Uterus (tissue), 4 donors: ENCODE measurements around the gene FCHSD2. TPM values are rescaled to one million over a fixed set of nuclear protein-coding genes. Genes with fewer than 3 reads are reported as not detected.
A peak's percentile ranks its signal among the peaks of the same experiment; 100 is the strongest.

Experiments
- DNase-seq, 2 donors: peaks; one replicate each; pipeline ENCODE4 v3.0.0-alpha.2; 2019 to 2020
- H3K27ac ChIP-seq, 2 donors: fragments of 200-600 bp; sonication (generic); 1 replicate in 1 of 2; 2 replicates in 1 of 2; pipeline ENCODE4 v1.5.1; 2016 to 2018
- H3K27me3 ChIP-seq, 2 donors: fragments of 200-600 bp; sonication (generic); one replicate each; pipeline ENCODE4 v1.5.1; 2018 to 2019; ENCODE audit warnings: control low read depth in 1 of 2
- H3K36me3 ChIP-seq, 2 donors: fragments of 200-600 bp; sonication (generic); one replicate each; pipeline ENCODE4 v1.5.1; 2019; ENCODE audit warnings: control low read depth in 1 of 2
- H3K4me1 ChIP-seq, 2 donors: fragments of 200-600 bp; sonication (generic); one replicate each; pipeline ENCODE4 v1.5.1; 2018 to 2019; ENCODE audit warnings: control low read depth in 1 of 2
- H3K4me3 ChIP-seq, 2 donors: fragments of 200-600 bp; sonication (generic); 1 replicate in 1 of 2; 2 replicates in 1 of 2; pipeline ENCODE4 v1.5.1; 2018 to 2019; ENCODE audit warnings: mild to moderate bottlenecking in 1 of 2
- H3K9me3 ChIP-seq, 2 donors: fragments of 200-600 bp; sonication (generic); one replicate each; pipeline ENCODE4 v1.5.1; 2019; ENCODE audit warnings: control low read depth in 1 of 2
- POLR2A ChIP-seq, 2 donors: fragments of 450-650 bp; IDR thresholded peaks; one replicate each; pipeline ENCODE4 v1.6.1; 2016; ENCODE audit warnings: antibody characterized with exemption in 2 of 2, mild to moderate bottlenecking in 1 of 2, moderate library complexity in 1 of 2
- intact Hi-C: fragments of 100-400 bp; cut with DNase I; formaldehyde crosslinking; loops from one replicate; pipeline ENCODE4 v1.15.1; 2023; ENCODE audit warnings: low total_unique reads
- total RNA-seq, 4 donors: library from RNA; depleted of rRNA in 3 of 4; stranded (reverse); fragments of >200 nt in 3 of 4; gene quantifications; one replicate each; pipeline versions ENCODE4 v1.1.0 to v1.2.4, GENCODE V29; 2014 to 2023
- TF ChIP-seq, protein P1 (sequence below), 4 experiments: fragments of 200-600 bp in 2 of 4; fragments of 450-650 bp in 2 of 4; sonication (generic) in 2 of 4; IDR thresholded peaks; one replicate each; pipeline ENCODE4 v1.5.1; 2016 to 2019; ENCODE audit warnings: antibody characterized with exemption in 4 of 4, mild to moderate bottlenecking in 2 of 4, moderate library complexity in 1 of 4
- donor health status: DM: yes; HTN: yes; CAD: no.

FCHSD2 gene
- total RNA-seq, 4 donors from 2014 or later: 13.6 to 73.9 (median 27.7) TPM

- intact Hi-C loops: no loop called here
- DNase-seq: peak in 1 of 2 donors; percentile 33
- H3K27ac ChIP-seq: no peak overlapping the region
- H3K4me1 ChIP-seq: no peaks in the 10 kb centered on the region
- no peaks in the 10 kb centered on the region for H3K36me3 ChIP-seq
- H3K27me3 ChIP-seq: no peaks in the 10 kb centered on the region
- H3K9me3 ChIP-seq: no peaks in the 10 kb centered on the region
- no peak overlapping the region for H3K4me3 ChIP-seq
- TF ChIP-seq, protein P1, sequence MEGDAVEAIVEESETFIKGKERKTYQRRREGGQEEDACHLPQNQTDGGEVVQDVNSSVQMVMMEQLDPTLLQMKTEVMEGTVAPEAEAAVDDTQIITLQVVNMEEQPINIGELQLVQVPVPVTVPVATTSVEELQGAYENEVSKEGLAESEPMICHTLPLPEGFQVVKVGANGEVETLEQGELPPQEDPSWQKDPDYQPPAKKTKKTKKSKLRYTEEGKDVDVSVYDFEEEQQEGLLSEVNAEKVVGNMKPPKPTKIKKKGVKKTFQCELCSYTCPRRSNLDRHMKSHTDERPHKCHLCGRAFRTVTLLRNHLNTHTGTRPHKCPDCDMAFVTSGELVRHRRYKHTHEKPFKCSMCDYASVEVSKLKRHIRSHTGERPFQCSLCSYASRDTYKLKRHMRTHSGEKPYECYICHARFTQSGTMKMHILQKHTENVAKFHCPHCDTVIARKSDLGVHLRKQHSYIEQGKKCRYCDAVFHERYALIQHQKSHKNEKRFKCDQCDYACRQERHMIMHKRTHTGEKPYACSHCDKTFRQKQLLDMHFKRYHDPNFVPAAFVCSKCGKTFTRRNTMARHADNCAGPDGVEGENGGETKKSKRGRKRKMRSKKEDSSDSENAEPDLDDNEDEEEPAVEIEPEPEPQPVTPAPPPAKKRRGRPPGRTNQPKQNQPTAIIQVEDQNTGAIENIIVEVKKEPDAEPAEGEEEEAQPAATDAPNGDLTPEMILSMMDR (IDR thresholded peaks at IDR 0.05): peak; percentile 33 to 70 (median 54)
- no peak for TF ChIP-seq POLR2A (IDR thresholded peaks at IDR 0.05)
Measured at GRCh38 chr11:73184953-73185671, 43.0 kb upstream of the FCHSD2 start.

- Histone ChIP-seq H3K27me3 (no peaks in the 10 kb centered on the region), H3K36me3 (no peaks in the 10 kb centered on the region), H3K4me3 (no peak overlapping the region), H3K9me3 (no peaks in the 10 kb centered on the region), H3K4me1 (no peaks in the 10 kb centered on the region), H3K27ac (no peak overlapping the region)
- TF ChIP-seq, protein P1 (IDR thresholded peaks at IDR 0.05): no peak
- no peak for TF ChIP-seq POLR2A (IDR thresholded peaks at IDR 0.05)
- intact Hi-C loops: no loop called here
- DNase-seq: no peak
Measured at GRCh38 chr11:73182824-73183321, 40.8 kb upstream of the FCHSD2 start.

- no peak for TF ChIP-seq POLR2A (IDR thresholded peaks at IDR 0.05)
- TF ChIP-seq, protein P1 (IDR thresholded peaks at IDR 0.05): no peak
- Histone ChIP-seq H3K27ac (no peak overlapping the region), H3K4me3 (no peak overlapping the region), H3K27me3 (no peaks in the 10 kb centered on the region), H3K9me3 (no peaks in the 10 kb centered on the region), H3K36me3 (no peaks in the 10 kb centered on the region), H3K4me1 (peaks cover 0 to 3% of the 10 kb centered on the region in 2 donors)
- DNase-seq: no peak
- intact Hi-C loops: loop anchor here (5.0 to 10.0 kb wide), 2 partner anchors 346 to 454 kb away; no protein-coding TSS in a partner anchor
Measured at GRCh38 chr11:73178681-73179080, 36.6 kb upstream of the FCHSD2 start.

GRCh38 chr11:73177778-73178539 lies 35.8 kb upstream of the FCHSD2 start:
- intact Hi-C loops: loop anchor here (5.0 to 10.0 kb wide), 2 partner anchors 346 to 453 kb away; no protein-coding TSS in a partner anchor
- peak in 1 of 2 donors; percentile 9 for TF ChIP-seq POLR2A (IDR thresholded peaks at IDR 0.05)
- TF ChIP-seq, protein P1 (IDR thresholded peaks at IDR 0.05): peak; percentile 58 to 91 (median 78)
- no peaks in the 10 kb centered on the region for H3K27me3 ChIP-seq
- H3K4me1 ChIP-seq: peaks cover 0 to 3% of the 10 kb centered on the region in 2 donors
- H3K9me3 ChIP-seq: no peaks in the 10 kb centered on the region
- H3K4me3 ChIP-seq: no peak overlapping the region
- no peaks in the 10 kb centered on the region for H3K36me3 ChIP-seq
- peak overlapping the region; percentile 29 to 46 for H3K27ac ChIP-seq
- peak; percentile 77 to 80 for DNase-seq
